HEK293 (cell line): ENCODE results near the gene DUSP19.

Source experiments
- CTCF ChIA-PET: fragments of 350-600 bp; formaldehyde crosslinking; extraction: SDS; loops from one replicate; lab custom pipeline; 2021; ENCODE audit warnings: antibody characterized with exemption; lab: Yijun Ruan, JAX
- POLR2A ChIA-PET: fragments of 300-600 bp; formaldehyde crosslinking; extraction: SDS; loops from one replicate; lab custom pipeline; 2020; ENCODE audit warnings: antibody characterized with exemption, inconsistent platforms; lab: Yijun Ruan, JAX
- H3K27ac ChIP-seq: fragments of 200-500 bp; sonication (Bioruptor generic); 2 replicates; pipeline ENCODE4 v1.5.1; 2014; ENCODE audit warnings: low read depth, low read length, control low read depth, inconsistent platforms; ENCODE audit errors: extremely low read depth
- H3K36me3 ChIP-seq, 2 experiments: fragments of 200-500 bp in 1 of 2; sonication (Bioruptor generic) in 1 of 2; 1 replicate in 1 of 2; 2 replicates in 1 of 2; pipeline ENCODE4 v1.5.1; 2014 to 2017; ENCODE audit warnings: inconsistent platforms in 2 of 2, low read length in 2 of 2; ENCODE audit not compliant: control insufficient read depth in 2 of 2, insufficient read depth in 1 of 2
- H3K4me1 ChIP-seq: fragments of 200-500 bp; sonication (Bioruptor generic); 2 replicates; pipeline ENCODE4 v1.5.1; 2014; ENCODE audit warnings: mild to moderate bottlenecking, low read length, inconsistent platforms; ENCODE audit not compliant: control insufficient read depth, insufficient read depth
- H3K4me3 ChIP-seq: 2 replicates; pipeline ENCODE4 v1.5.1; 2011; ENCODE audit warnings: low read depth, mild to moderate bottlenecking, control low read depth, low read length, moderate library complexity
- H3K9me3 ChIP-seq: fragments of 200-500 bp; sonication (Bioruptor generic); 2 replicates; pipeline ENCODE4 v1.5.1; 2014; ENCODE audit warnings: low read depth, low read length, inconsistent platforms; ENCODE audit not compliant: control insufficient read depth, insufficient read depth
- BCL11A ChIP-seq: fragments of 450-650 bp; formaldehyde crosslinking; IDR thresholded peaks from 2 replicates; pipeline ENCODE4 v1.5.1; 2016; ENCODE audit warnings: low read depth, missing biosample characterization, missing genetic modification characterization
- EGR2 ChIP-seq: fragments of 450-650 bp; formaldehyde crosslinking; IDR thresholded peaks from 2 replicates; pipeline ENCODE4 v1.5.1; 2016; ENCODE audit warnings: low read depth, missing biosample characterization, missing genetic modification characterization
- ELK4 ChIP-seq: IDR thresholded peaks from 2 replicates; pipeline ENCODE4 v1.6.1; 2011; ENCODE audit warnings: mild to moderate bottlenecking, low read depth, low read length, borderline replicate concordance
- FEZF1 ChIP-seq: fragments of 450-650 bp; formaldehyde crosslinking; IDR thresholded peaks from 2 replicates; pipeline ENCODE4 v1.5.1; 2016; ENCODE audit warnings: missing biosample characterization, missing genetic modification characterization
- GLIS2 ChIP-seq: fragments of 450-650 bp; formaldehyde crosslinking; IDR thresholded peaks from 2 replicates; pipeline ENCODE4 v1.5.1; 2016; ENCODE audit warnings: missing biosample characterization, missing genetic modification characterization
- IKZF3 ChIP-seq: fragments of 450-650 bp; IDR thresholded peaks from 2 replicates; pipeline ENCODE4 v1.5.0; 2018; ENCODE audit warnings: missing biosample characterization, mild to moderate bottlenecking, missing genetic modification characterization, moderate library complexity
- KLF16 ChIP-seq: fragments of 450-650 bp; formaldehyde crosslinking; IDR thresholded peaks from 2 replicates; pipeline ENCODE4 v1.5.1; 2017; ENCODE audit warnings: missing biosample characterization, missing genetic modification characterization
- SP3 ChIP-seq: fragments of 450-650 bp; formaldehyde crosslinking; IDR thresholded peaks from 2 replicates; pipeline ENCODE4 v1.5.1; 2016; ENCODE audit warnings: missing biosample characterization, missing genetic modification characterization
- ZBTB1 ChIP-seq: fragments of 450-650 bp; formaldehyde crosslinking; IDR thresholded peaks from 2 replicates; pipeline ENCODE4 v1.5.1; 2016; ENCODE audit warnings: missing biosample characterization, missing genetic modification characterization
- ZBTB17 ChIP-seq: fragments of 450-650 bp; formaldehyde crosslinking; IDR thresholded peaks from 2 replicates; pipeline ENCODE4 v1.5.1; 2016; ENCODE audit warnings: missing biosample characterization, missing genetic modification characterization
- ZBTB8A ChIP-seq: fragments of 450-650 bp; formaldehyde crosslinking; IDR thresholded peaks from 2 replicates; pipeline ENCODE4 v1.5.1; 2016; ENCODE audit warnings: missing biosample characterization, missing genetic modification characterization
- ZNF114 ChIP-seq: fragments of 450-650 bp; formaldehyde crosslinking; IDR thresholded peaks from 2 replicates; pipeline ENCODE4 v1.5.0; 2017; ENCODE audit warnings: missing biosample characterization, missing genetic modification characterization
- ZNF174 ChIP-seq: fragments of 450-650 bp; formaldehyde crosslinking; IDR thresholded peaks from 2 replicates; pipeline ENCODE4 v1.5.0; 2017; ENCODE audit warnings: missing biosample characterization, mild to moderate bottlenecking, missing genetic modification characterization
- ZNF184 ChIP-seq: fragments of 450-650 bp; IDR thresholded peaks from 2 replicates; pipeline ENCODE4 v1.5.1; 2018; ENCODE audit warnings: missing biosample characterization, mild to moderate bottlenecking, missing genetic modification characterization
- ZNF23 ChIP-seq: fragments of 450-650 bp; formaldehyde crosslinking; IDR thresholded peaks from 2 replicates; pipeline ENCODE4 v1.5.1; 2016; ENCODE audit warnings: missing biosample characterization, missing genetic modification characterization, borderline replicate concordance
- ZNF37A ChIP-seq: fragments of 450-650 bp; IDR thresholded peaks from 2 replicates; pipeline ENCODE4 v1.5.1; 2018; ENCODE audit warnings: missing biosample characterization, missing genetic modification characterization
- ZNF548 ChIP-seq: fragments of 450-650 bp; formaldehyde crosslinking; IDR thresholded peaks from 2 replicates; pipeline ENCODE4 v1.5.1; 2016; ENCODE audit warnings: missing biosample characterization, missing genetic modification characterization
- ZNF585B ChIP-seq: fragments of 450-650 bp; formaldehyde crosslinking; IDR thresholded peaks from 2 replicates; pipeline ENCODE4 v1.5.1; 2016; ENCODE audit warnings: missing biosample characterization, missing genetic modification characterization
- ZNF596 ChIP-seq: fragments of 450-650 bp; IDR thresholded peaks from 2 replicates; pipeline ENCODE4 v1.5.0; 2018; ENCODE audit warnings: missing biosample characterization, mild to moderate bottlenecking, missing genetic modification characterization, moderate library complexity
- ZNF600 ChIP-seq: fragments of 450-650 bp; formaldehyde crosslinking; IDR thresholded peaks from 2 replicates; pipeline ENCODE4 v1.5.1; 2016; ENCODE audit warnings: missing biosample characterization, missing genetic modification characterization
- ZNF623 ChIP-seq: fragments of 450-650 bp; formaldehyde crosslinking; IDR thresholded peaks from 2 replicates; pipeline ENCODE4 v1.5.1; 2016; ENCODE audit warnings: missing biosample characterization, missing genetic modification characterization
- ZNF639 ChIP-seq: fragments of 450-650 bp; formaldehyde crosslinking; IDR thresholded peaks from 2 replicates; pipeline ENCODE4 v1.5.1; 2016; ENCODE audit warnings: missing biosample characterization, missing genetic modification characterization
- ZNF76 ChIP-seq: fragments of 450-650 bp; formaldehyde crosslinking; IDR thresholded peaks from 2 replicates; pipeline ENCODE4; 2016; ENCODE audit warnings: low read depth, missing biosample characterization, missing genetic modification characterization, borderline replicate concordance
- ZNF768 ChIP-seq: fragments of 450-650 bp; formaldehyde crosslinking; IDR thresholded peaks from 2 replicates; pipeline ENCODE4 v1.5.1; 2018; ENCODE audit warnings: missing biosample characterization, mild to moderate bottlenecking, missing genetic modification characterization
- ZNF777 ChIP-seq: fragments of 450-650 bp; formaldehyde crosslinking; IDR thresholded peaks from 2 replicates; pipeline ENCODE4 v1.5.1; 2017; ENCODE audit warnings: missing biosample characterization, missing genetic modification characterization, borderline replicate concordance
- ZNF837 ChIP-seq: fragments of 450-650 bp; formaldehyde crosslinking; IDR thresholded peaks from 2 replicates; pipeline ENCODE4 v1.5.1; 2016; ENCODE audit warnings: missing biosample characterization, missing genetic modification characterization
- ZSCAN18 ChIP-seq: fragments of 450-650 bp; formaldehyde crosslinking; IDR thresholded peaks from 2 replicates; pipeline ENCODE4 v1.5.1; 2016; ENCODE audit warnings: missing biosample characterization, missing genetic modification characterization
- TF ChIP-seq, protein P1 (sequence below): fragments of 450-650 bp; formaldehyde crosslinking; IDR thresholded peaks from 2 replicates; pipeline ENCODE4 v1.5.1; 2016; ENCODE audit warnings: missing biosample characterization, missing genetic modification characterization

The DUSP19 gene

GRCh38 chr2:183125659-183126341 is 47.3 kb downstream of the DUSP19 start (continued):
- no peak for TF ChIP-seq ZSCAN18
- peak; percentile 47; the same call in 1 of the 2 replicates for TF ChIP-seq EGR2
- no peak for TF ChIP-seq ZNF600 (tag by site-specific recombination)

DNA sequence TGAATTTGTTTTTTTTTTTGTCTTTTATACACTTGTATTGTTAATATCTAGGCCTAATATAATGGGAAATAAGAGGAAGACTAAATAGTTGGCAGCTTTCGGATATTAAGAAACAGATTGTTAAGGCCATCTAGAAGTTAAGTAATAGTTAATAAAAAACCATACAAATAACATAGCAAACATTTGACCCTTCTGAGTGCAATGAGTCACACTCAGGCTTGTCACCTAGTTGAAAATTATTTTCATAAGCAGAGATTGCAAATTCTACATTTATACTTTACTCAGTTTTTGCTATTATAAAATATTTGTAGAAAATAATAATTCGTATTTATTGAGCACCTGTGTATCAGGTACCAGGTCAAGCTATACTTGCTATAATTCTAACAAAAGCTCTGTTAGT is 48.1 kb downstream of the DUSP19 start:
- POLR2A ChIA-PET: interaction anchor here (0.6 kb wide), 1 partner anchor 113 kb away, joined by 5 read pairs; no protein-coding TSS in a partner anchor

GRCh38 chr2:183134016-183134415 is 55.5 kb downstream of the DUSP19 start:
- H3K36me3 ChIP-seq: peaks cover 31 to 52% of the 10 kb centered on the region in 2 experiments
- no peaks in the 10 kb centered on the region for H3K9me3 ChIP-seq
- CTCF ChIA-PET: no interaction called here
- no peaks in the 10 kb centered on the region for H3K4me1 ChIP-seq
- H3K4me3 ChIP-seq: no peak overlapping the region
- TF ChIP-seq ZNF768 (no peak), BCL11A (no peak), KLF16 (tag by site-specific recombination) (no peak), ZNF777 (tag by site-specific recombination) (no peak), ZBTB1 (tag by site-specific recombination) (no peak), ZNF174 (tag by site-specific recombination) (no peak), ZNF596 (no peak)
- no peak overlapping the region for H3K27ac ChIP-seq
- POLR2A ChIA-PET: no interaction called here

More for the DNA sequence above, 48.1 kb downstream of the DUSP19 start:
- H3K36me3 ChIP-seq: peaks cover 6 to 26% of the 10 kb centered on the region in 2 experiments; a peak in 2 of 3 replicates
- CTCF ChIA-PET: interaction anchor here (0.6 kb wide), 1 partner anchor 255 kb away, joined by 5 read pairs; no protein-coding TSS in a partner anchor
- no peak overlapping the region for H3K4me3 ChIP-seq
- H3K27ac ChIP-seq: no peak overlapping the region
- no peaks in the 10 kb centered on the region for H3K9me3 ChIP-seq
- TF ChIP-seq ZNF585B: no peak
- TF ChIP-seq ZNF37A (tag by site-specific recombination): no peak
- TF ChIP-seq ZNF639 (tag by site-specific recombination): no peak
- no peak for TF ChIP-seq GLIS2
- no peak for TF ChIP-seq ZBTB8A
- TF ChIP-seq SP3 (tag by site-specific recombination): no peak
- no peak for TF ChIP-seq ZNF23 (tag by site-specific recombination)
- no peak for TF ChIP-seq IKZF3 (tag by site-specific recombination)
- no peak for TF ChIP-seq FEZF1 (tag by site-specific recombination)
- TF ChIP-seq, all 188 proteins: peak for 0
- no peaks in the 10 kb centered on the region for H3K4me1 ChIP-seq

DNA sequence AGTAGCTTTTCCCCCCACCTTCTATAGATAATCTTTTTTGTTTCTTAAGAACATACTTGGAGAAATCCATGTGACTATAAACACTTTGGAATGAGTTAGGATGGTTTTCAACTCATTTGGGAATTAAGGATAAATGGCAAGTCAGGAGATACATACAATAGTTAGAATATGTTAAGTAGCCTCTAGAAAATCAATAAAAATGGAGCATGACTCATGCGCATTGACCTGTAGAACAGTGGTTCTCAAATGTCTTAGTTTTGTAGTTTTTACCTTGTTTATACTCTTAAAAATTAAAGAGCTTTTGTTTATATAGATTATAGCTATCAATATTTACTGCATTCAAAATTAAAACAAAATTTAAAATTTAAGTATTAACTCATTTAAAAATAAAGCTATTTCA is 70.4 kb downstream of the DUSP19 start:
- Histone ChIP-seq H3K4me3 (no peak overlapping the region), H3K4me1 (no peaks in the 10 kb centered on the region), H3K27ac (no peak overlapping the region), H3K36me3 (peaks cover 7 to 45% of the 10 kb centered on the region in 2 experiments), H3K9me3 (no peaks in the 10 kb centered on the region)
- ChIA-PET POLR2A (no interaction called here), CTCF (no interaction called here)
- TF ChIP-seq, protein P1, sequence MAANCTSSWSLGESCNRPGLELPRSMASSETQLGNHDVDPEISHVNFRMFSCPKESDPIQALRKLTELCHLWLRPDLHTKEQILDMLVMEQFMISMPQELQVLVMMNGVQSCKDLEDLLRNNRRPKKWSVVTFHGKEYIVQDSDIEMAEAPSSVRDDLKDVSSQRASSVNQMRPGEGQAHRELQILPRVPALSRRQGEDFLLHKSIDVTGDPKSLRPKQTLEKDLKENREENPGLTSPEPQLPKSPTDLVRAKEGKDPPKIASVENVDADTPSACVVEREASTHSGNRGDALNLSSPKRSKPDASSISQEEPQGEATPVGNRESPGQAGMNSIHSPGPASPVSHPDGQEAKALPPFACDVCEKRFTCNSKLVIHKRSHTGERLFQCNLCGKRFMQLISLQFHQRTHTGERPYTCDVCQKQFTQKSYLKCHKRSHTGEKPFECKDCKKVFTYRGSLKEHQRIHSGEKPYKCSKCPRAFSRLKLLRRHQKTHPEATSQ (tag by site-specific recombination): no peak
- no peak for TF ChIP-seq ZNF114 (tag by site-specific recombination)
- no peak for TF ChIP-seq ZNF184
- TF ChIP-seq ELK4: no peak
- TF ChIP-seq ZNF623 (tag by site-specific recombination): no peak
- no peak for TF ChIP-seq ZNF76 (tag by site-specific recombination)
- TF ChIP-seq ZBTB17 (tag by site-specific recombination): no peak
- TF ChIP-seq ZNF548 (tag by site-specific recombination): no peak
- no peak for TF ChIP-seq ZNF837
